H1 (cell line): ENCODE data around the gene MUC4. TPM values are rescaled to one million over a fixed set of nuclear protein-coding genes. Genes with fewer than 3 reads are reported as not detected.

Experiments used
- BACH1 ChIP-seq: IDR thresholded peaks from 2 replicates; pipeline ENCODE4 v1.6.1; 2012; ENCODE audit warnings: low read length, improper control_type of control experiment
- BCL11A ChIP-seq, 2 experiments: IDR thresholded peaks; one replicate each; pipeline ENCODE4 v1.6.1; 2011; ENCODE audit warnings: low read depth in 2 of 2, low read length in 2 of 2, mild to moderate bottlenecking in 2 of 2
- CBX5 ChIP-seq: fragments of 300-800, 300-1000 bp; sonication (generic); IDR thresholded peaks from 2 replicates; pipeline ENCODE4 v1.7.1; 2016; ENCODE audit warnings: antibody characterized with exemption, low read length, low read depth
- FOSL1 ChIP-seq: IDR thresholded peaks from 2 replicates; pipeline ENCODE4 v1.6.1; 2011; ENCODE audit warnings: mild to moderate bottlenecking, low read depth, low read length, moderate library complexity; ENCODE audit not compliant: insufficient read depth
- polyA plus RNA-seq, 7 experiments: library from polyadenylated mRNA; depleted of rRNA in 3 of 7; stranded (reverse) in 5 of 7; unstranded in 2 of 7; fragments of >200 nt in 5 of 7; fragments of 200-250 nt in 2 of 7; gene quantifications; 1 replicate in 5 of 7; 2 replicates in 1 of 7; 4 replicates in 1 of 7; pipeline versions ENCODE4 v1.2.1 to v1.2.3, GENCODE V29; 2011 to 2013; ENCODE audit warnings: missing spikeins in 2 of 7, mixed read lengths in 2 of 7
- total RNA-seq: library from RNA; stranded (reverse); fragmentation: NEBNext Ultra II Directional; extraction: Animal tissue kit (Norgen Biotek cat#: 25700); gene quantifications from 2 replicates; pipeline ENCODE4 v1.2.1, GENCODE V29; 2021

Gene MUC4
- total and polyA plus RNA-seq, 2 of the 8 experiments (the other 6 are each of a cell fraction or from before 2014, with no cell fraction given): 0.89 to 2.0 TPM

DNA sequence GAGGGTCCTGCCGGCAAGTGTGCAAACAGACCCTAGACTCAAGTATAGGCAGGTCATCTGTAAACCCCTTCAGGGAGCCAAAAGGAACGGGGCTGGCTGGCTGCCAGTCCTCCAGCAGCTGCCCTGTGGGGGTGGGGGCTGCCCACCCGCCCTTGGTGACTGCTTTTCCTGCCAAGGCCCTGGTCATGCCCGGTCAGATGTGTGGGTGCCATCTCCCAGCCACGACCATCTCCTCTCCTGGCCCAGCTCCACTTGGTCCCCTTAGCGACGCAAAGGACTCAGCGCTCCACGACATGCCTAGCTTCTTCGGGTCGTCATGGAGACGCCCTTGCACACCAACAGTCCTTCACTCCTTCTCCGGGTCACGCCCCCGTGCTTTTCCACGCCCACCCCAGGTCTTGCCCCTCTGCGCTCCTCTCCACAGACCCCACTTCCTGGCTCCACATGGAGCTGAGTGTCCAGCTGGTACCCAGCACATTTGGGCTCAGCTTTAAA, 2.4 kb downstream of the MUC4 start (continued):
- TF ChIP-seq FOSL1 (no peak), BACH1 (no peak), CBX5 (no peak), BCL11A (IDR thresholded peaks at IDR 0.05; ENCODE audit: low read depth in 2 of 2, low read length in 2 of 2) (no peak)
- TF ChIP-seq, all 59 proteins: peak for 0
